SK-N-SH treated with all-trans-retinoic acid at 6 μM for 48 hours (cell line): ENCODE results near the gene UFD1.

ENCODE experiments used
- ATAC-seq: fragments of 200-7000 bp; cut with Tn5 transposase; 3 replicates; pipeline ENCODE4 v1.9.1; 2020; ENCODE audit warnings: mild to moderate bottlenecking, moderate library complexity
- ARNTL ChIP-seq: fragments of 450-650 bp; formaldehyde crosslinking; IDR thresholded peaks from 2 replicates; pipeline ENCODE4 v1.5.0; 2020; ENCODE audit warnings: low read depth, mild to moderate bottlenecking, moderate library complexity, borderline replicate concordance
- CREB5 ChIP-seq: fragments of 250-450 bp; sonication (Bioruptor Pico); IDR thresholded peaks from 2 replicates; pipeline ENCODE4 v1.5.1; 2020; ENCODE audit warnings: low read depth, mild to moderate bottlenecking, moderate library complexity
- CSDC2 ChIP-seq: fragments of 250-450 bp; sonication (Bioruptor Pico); IDR thresholded peaks from 2 replicates; pipeline ENCODE4 v1.5.0; 2020; ENCODE audit warnings: mild to moderate bottlenecking, moderate library complexity
- GLIS3 ChIP-seq: fragments of 250-450 bp; sonication (Bioruptor Pico); IDR thresholded peaks from 2 replicates; pipeline ENCODE4 v1.5.0; 2020; ENCODE audit warnings: mild to moderate bottlenecking, moderate library complexity
- ISL1 ChIP-seq: fragments of 250-450 bp; sonication (Bioruptor Pico); IDR thresholded peaks from 2 replicates; pipeline ENCODE4 v2.1.2; 2022; ENCODE audit warnings: mild to moderate bottlenecking, moderate library complexity
- OSR1 ChIP-seq: fragments of 250-450 bp; sonication (Bioruptor Pico); IDR thresholded peaks from 2 replicates; pipeline ENCODE4 v1.8.0; 2022; ENCODE audit warnings: moderate library complexity, mild to moderate bottlenecking, inconsistent platforms
- PATZ1 ChIP-seq: fragments of 250-450 bp; sonication (Bioruptor Pico); IDR thresholded peaks from 2 replicates; pipeline ENCODE4 v1.8.0; 2020; ENCODE audit warnings: mild to moderate bottlenecking, moderate library complexity, borderline replicate concordance
- POU6F1 ChIP-seq: fragments of 250-450 bp; sonication (Bioruptor Pico); IDR thresholded peaks from 2 replicates; pipeline ENCODE4 v1.8.0; 2021; ENCODE audit warnings: low read depth, mild to moderate bottlenecking, moderate library complexity, borderline replicate concordance
- PPARA ChIP-seq: fragments of 250-450 bp; sonication (Bioruptor Pico); IDR thresholded peaks from 2 replicates; pipeline ENCODE4 v1.5.0; 2020; ENCODE audit warnings: mild to moderate bottlenecking, borderline replicate concordance
- RARB ChIP-seq: fragments of 250-450 bp; sonication (Bioruptor Pico); IDR thresholded peaks from 2 replicates; pipeline ENCODE4 v1.8.0; 2021; ENCODE audit warnings: mild to moderate bottlenecking, moderate library complexity
- SNAI2 ChIP-seq: fragments of 250-450 bp; sonication (Bioruptor Pico); IDR thresholded peaks from 2 replicates; pipeline ENCODE4 v1.5.0; 2020; ENCODE audit warnings: mild to moderate bottlenecking, moderate library complexity
- TCF4 ChIP-seq: fragments of 250-450 bp; sonication (Bioruptor Pico); IDR thresholded peaks from 2 replicates; pipeline ENCODE4 v1.8.0; 2021; ENCODE audit warnings: mild to moderate bottlenecking, moderate library complexity, borderline replicate concordance
- TOX ChIP-seq: fragments of 250-450 bp; sonication (Bioruptor Pico); IDR thresholded peaks from 2 replicates; pipeline ENCODE4 v1.8.0; 2021; ENCODE audit warnings: mild to moderate bottlenecking, moderate library complexity, borderline replicate concordance
- TSHZ2 ChIP-seq: fragments of 250-450 bp; sonication (Bioruptor Pico); IDR thresholded peaks from 2 replicates; pipeline ENCODE4 v1.5.0; 2020; ENCODE audit warnings: mild to moderate bottlenecking, moderate library complexity
- ZC3H10 ChIP-seq: fragments of 250-450 bp; sonication (Bioruptor Pico); IDR thresholded peaks from 2 replicates; pipeline ENCODE4 v1.5.1; 2021; ENCODE audit warnings: mild to moderate bottlenecking, moderate library complexity
- ZFP3 ChIP-seq: fragments of 250-450 bp; sonication (Bioruptor Pico); IDR thresholded peaks from 2 replicates; pipeline ENCODE4 v1.5.0; 2020; ENCODE audit warnings: mild to moderate bottlenecking, moderate library complexity
- ZFP30 ChIP-seq: fragments of 450-650 bp; formaldehyde crosslinking; IDR thresholded peaks from 2 replicates; pipeline ENCODE4 v1.5.0; 2022; ENCODE audit warnings: mild to moderate bottlenecking, moderate library complexity
- ZNF565 ChIP-seq: fragments of 450-650 bp; formaldehyde crosslinking; conservative IDR thresholded peaks from 2 replicates; pipeline ENCODE4 v1.5.0; 2020; ENCODE audit warnings: low read depth, mild to moderate bottlenecking, moderate library complexity
- ZNF70 ChIP-seq: fragments of 450-650 bp; formaldehyde crosslinking; IDR thresholded peaks from 2 replicates; pipeline ENCODE4 v1.5.0; 2020; ENCODE audit warnings: mild to moderate bottlenecking, moderate library complexity
- ZNF8 ChIP-seq: fragments of 450-650 bp; formaldehyde crosslinking; IDR thresholded peaks from 2 replicates; pipeline ENCODE4 v1.5.0; 2020; ENCODE audit warnings: mild to moderate bottlenecking, moderate library complexity

UFD1 gene

GRCh38 chr22:19404676-19405075, 74.3 kb downstream of the UFD1 start (continued):
- no peak for TF ChIP-seq POU6F1 (CRISPR knock-in tag)
- no peak for TF ChIP-seq SNAI2 (CRISPR knock-in tag)
- no peak for TF ChIP-seq ZC3H10 (CRISPR knock-in tag)

- TF ChIP-seq ZFP3, result no peak
- no peak for TF ChIP-seq PATZ1
- no peak for TF ChIP-seq CSDC2
- TF ChIP-seq TOX (CRISPR knock-in tag), result no peak
- no peak for TF ChIP-seq ZFP30 (CRISPR knock-in tag)
- TF ChIP-seq TCF4 (CRISPR knock-in tag), result no peak
- TF ChIP-seq GLIS3 (CRISPR knock-in tag), result no peak
- no peak for TF ChIP-seq ZNF8 (CRISPR knock-in tag)
- TF ChIP-seq TSHZ2, result no peak
- no peak for TF ChIP-seq OSR1 (CRISPR knock-in tag)
- no peak for TF ChIP-seq RARB (CRISPR knock-in tag)
- no peak for TF ChIP-seq PPARA
- TF ChIP-seq ZC3H10 (CRISPR knock-in tag), result no peak
- no peak for TF ChIP-seq ZNF565 (CRISPR knock-in tag)
- TF ChIP-seq ZNF70, result no peak
- TF ChIP-seq CREB5 (CRISPR knock-in tag), result no peak
- no peak for TF ChIP-seq SNAI2 (CRISPR knock-in tag)
- TF ChIP-seq POU6F1 (CRISPR knock-in tag), result no peak
- TF ChIP-seq, all 23 proteins: peak for 0
- ATAC-seq, result no peak; the same call in 2 of the 3 replicates
Observed at GRCh38 chr22:19402642-19403191, 76.3 kb downstream of the UFD1 start.

- no peak for ATAC-seq
- no peak for TF ChIP-seq ZFP3
- no peak for TF ChIP-seq TSHZ2
- TF ChIP-seq SNAI2 (CRISPR knock-in tag), result no peak
- TF ChIP-seq PATZ1, result no peak
- no peak for TF ChIP-seq ARNTL
- TF ChIP-seq ISL1 (CRISPR knock-in tag), result no peak
- TF ChIP-seq RARB (CRISPR knock-in tag), result no peak
- TF ChIP-seq ZFP30 (CRISPR knock-in tag), result no peak
- TF ChIP-seq ZNF8 (CRISPR knock-in tag), result no peak
- no peak for TF ChIP-seq ZNF565 (CRISPR knock-in tag)
- no peak for TF ChIP-seq CSDC2
- TF ChIP-seq POU6F1 (CRISPR knock-in tag), result no peak
- TF ChIP-seq OSR1 (CRISPR knock-in tag), result no peak
Observed at GRCh38 chr22:19401483-19401882, 77.5 kb downstream of the UFD1 start.
